Astrocyte (in vitro differentiated cells and primary cell): ENCODE data around the gene CLEC18C.

Experiments used
- EZH2 ChIP-seq: IDR thresholded peaks from 2 replicates; pipeline ENCODE4 v1.6.1; 2012; ENCODE audit warnings: mild to moderate bottlenecking, low read length, inconsistent platforms; ENCODE audit not compliant: insufficient read depth
- TF ChIP-seq, protein P1 (sequence below): IDR thresholded peaks from 2 replicates; pipeline ENCODE4 v1.5.1; 2011; ENCODE audit warnings: low read depth, mild to moderate bottlenecking, inconsistent platforms, low read length, moderate library complexity; ENCODE audit not compliant: insufficient read depth

DNA sequence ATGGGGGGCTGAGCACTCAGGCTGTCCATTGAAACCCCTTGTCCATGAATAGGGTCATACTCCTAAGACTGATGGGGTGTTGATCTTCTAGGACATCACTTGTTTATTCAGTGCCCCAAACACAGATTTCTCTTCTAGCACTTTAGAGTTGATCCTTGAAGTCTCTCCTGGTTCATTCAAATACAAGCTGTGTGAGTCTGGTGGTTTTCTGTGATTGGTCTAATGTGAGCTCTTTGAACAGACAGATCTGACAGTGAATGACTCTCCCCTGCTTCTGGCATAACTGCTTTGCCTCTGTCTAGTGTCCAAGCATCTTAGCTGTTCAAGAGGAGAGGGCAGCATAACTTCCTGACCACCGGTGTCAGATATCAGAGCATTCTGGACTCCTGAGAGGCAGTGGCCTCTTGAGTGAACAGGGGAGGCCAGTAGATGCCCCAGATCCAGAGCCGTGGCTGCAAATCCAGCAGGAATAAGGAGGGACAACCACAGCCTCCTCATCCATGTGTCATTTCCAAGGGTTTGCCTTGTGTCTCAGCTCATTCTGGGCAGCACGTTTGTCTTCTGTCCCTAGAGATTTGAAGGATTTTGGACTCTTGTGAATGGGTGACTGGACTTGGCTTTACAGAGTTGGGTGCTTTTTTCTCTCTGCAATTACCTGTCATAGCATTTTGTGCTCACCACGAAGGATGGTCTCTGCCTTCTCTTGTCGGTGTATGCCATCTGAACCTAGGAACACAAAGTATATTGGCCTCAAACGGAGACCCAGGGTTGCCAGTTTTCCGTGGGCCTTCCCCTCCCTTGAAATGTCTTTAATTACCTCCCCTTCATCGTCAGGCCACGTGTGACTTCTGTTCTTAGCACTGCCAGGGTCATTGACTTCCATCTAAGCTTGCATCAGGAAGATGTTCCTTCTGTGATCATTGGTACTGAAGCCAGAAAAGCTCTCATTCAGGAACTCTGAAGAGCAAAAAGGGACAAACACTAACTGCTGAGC lies 13.9 kb upstream of the CLEC18C start:
- TF ChIP-seq, protein P1, sequence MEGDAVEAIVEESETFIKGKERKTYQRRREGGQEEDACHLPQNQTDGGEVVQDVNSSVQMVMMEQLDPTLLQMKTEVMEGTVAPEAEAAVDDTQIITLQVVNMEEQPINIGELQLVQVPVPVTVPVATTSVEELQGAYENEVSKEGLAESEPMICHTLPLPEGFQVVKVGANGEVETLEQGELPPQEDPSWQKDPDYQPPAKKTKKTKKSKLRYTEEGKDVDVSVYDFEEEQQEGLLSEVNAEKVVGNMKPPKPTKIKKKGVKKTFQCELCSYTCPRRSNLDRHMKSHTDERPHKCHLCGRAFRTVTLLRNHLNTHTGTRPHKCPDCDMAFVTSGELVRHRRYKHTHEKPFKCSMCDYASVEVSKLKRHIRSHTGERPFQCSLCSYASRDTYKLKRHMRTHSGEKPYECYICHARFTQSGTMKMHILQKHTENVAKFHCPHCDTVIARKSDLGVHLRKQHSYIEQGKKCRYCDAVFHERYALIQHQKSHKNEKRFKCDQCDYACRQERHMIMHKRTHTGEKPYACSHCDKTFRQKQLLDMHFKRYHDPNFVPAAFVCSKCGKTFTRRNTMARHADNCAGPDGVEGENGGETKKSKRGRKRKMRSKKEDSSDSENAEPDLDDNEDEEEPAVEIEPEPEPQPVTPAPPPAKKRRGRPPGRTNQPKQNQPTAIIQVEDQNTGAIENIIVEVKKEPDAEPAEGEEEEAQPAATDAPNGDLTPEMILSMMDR, result no peak
- TF ChIP-seq EZH2, result no peak
